Measurements from ENCODE around the gene KIF17.
"Not testable (repeated sequence)": the region's sequence is repeated elsewhere in the genome, so short reads cannot be mapped to it uniquely, and the experiment has no call there.

The KIF17 gene

DNA sequence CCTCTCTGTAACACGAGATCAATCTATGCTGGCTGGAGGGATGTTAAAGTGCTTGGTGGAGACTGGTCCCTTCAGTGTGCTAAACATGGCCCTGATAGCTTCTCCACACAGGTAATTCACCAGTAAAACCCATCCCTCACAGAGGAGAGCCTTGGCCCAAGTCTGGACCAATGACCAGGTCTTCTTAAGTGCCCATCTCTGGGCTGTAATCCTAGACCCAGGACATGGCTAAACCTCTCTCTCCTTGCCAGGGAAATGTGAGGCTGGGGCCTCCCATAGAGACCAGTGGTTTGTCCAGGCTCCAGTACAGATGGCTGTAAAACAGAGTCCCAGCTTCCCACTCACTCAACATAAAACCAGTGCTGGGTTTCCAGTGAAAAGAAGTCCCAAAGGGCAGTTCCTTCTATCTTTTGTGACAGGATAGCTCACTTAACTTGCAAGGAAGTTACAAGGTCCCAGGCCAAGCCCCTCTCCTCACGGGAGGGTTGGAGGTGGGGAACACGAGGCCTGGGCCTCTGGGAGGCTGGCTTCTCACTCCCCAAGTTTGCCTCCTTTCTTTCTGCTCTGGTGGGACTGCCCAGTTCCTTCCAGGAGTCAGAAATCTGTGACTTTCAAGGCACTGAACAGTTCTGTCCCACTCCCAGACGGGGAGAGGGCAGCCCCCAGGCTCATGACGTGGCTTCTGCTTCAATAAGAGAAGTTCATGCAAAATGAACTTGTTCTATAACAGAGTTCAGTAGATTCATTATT, 2.2 kb upstream of the KIF17 start:
- Histone ChIP-seq H3K9me3 (ENCODE audit: control insufficient read depth in 2 of 2, low read length in 2 of 2) (no peaks in the 10 kb centered on the region), H3K36me3 (ENCODE audit: control insufficient read depth in 2 of 2, insufficient read depth in 2 of 2, low read length in 2 of 2) (no peaks in the 10 kb centered on the region), H3K4me1 (ENCODE audit: control insufficient read depth, insufficient read depth, low read length) (peaks cover 11% of the 10 kb centered on the region), H3K27me3 (ENCODE audit: control insufficient read depth in 1 of 2, insufficient read depth in 2 of 2, low read length in 2 of 2) (peaks cover 10 to 14% of the 10 kb centered on the region in 2 donors), H3K4me3 (ENCODE audit: low read length in 2 of 2) (no peak overlapping the region), H3K27ac (ENCODE audit: low read length) (no peak overlapping the region), H3K9ac (ENCODE audit: low read length in 2 of 2) (no peak overlapping the region)

DNA sequence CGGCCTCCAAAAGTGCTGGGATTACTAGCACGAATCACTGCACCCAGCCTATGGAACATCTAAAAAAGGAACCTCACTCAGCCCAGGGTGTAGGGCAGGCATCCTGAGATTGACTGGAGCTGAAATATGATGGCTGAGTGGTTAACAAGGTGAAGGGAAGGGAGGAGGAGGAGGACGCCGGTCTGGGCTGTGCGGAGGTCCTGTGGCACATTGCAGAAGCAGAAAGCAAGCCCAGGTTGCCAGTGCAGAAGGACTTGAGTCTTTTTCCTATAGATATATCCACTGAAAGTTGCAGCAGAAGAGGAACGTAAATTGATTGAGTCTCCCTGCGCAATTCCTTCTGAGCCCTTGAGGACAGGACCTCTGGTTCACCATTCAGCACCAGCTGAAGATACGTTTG, 1.5 kb upstream of the KIF17 start:
- H3K4me1 ChIP-seq (ENCODE audit: control insufficient read depth, insufficient read depth, low read length), result peaks cover 11% of the 10 kb centered on the region
- no peak overlapping the region for H3K4me3 ChIP-seq (ENCODE audit: low read length in 2 of 2)
- peaks cover 10 to 14% of the 10 kb centered on the region in 2 donors for H3K27me3 ChIP-seq (ENCODE audit: control insufficient read depth in 1 of 2, insufficient read depth in 2 of 2, low read length in 2 of 2)
- H3K36me3 ChIP-seq (ENCODE audit: control insufficient read depth in 2 of 2, insufficient read depth in 2 of 2, low read length in 2 of 2), result no peaks in the 10 kb centered on the region
- H3K9ac ChIP-seq (ENCODE audit: low read length in 2 of 2), result no peak overlapping the region
- no peak overlapping the region for H3K27ac ChIP-seq (ENCODE audit: low read length)
- H3K9me3 ChIP-seq (ENCODE audit: control insufficient read depth in 2 of 2, low read length in 2 of 2), result no peaks in the 10 kb centered on the region

DNA sequence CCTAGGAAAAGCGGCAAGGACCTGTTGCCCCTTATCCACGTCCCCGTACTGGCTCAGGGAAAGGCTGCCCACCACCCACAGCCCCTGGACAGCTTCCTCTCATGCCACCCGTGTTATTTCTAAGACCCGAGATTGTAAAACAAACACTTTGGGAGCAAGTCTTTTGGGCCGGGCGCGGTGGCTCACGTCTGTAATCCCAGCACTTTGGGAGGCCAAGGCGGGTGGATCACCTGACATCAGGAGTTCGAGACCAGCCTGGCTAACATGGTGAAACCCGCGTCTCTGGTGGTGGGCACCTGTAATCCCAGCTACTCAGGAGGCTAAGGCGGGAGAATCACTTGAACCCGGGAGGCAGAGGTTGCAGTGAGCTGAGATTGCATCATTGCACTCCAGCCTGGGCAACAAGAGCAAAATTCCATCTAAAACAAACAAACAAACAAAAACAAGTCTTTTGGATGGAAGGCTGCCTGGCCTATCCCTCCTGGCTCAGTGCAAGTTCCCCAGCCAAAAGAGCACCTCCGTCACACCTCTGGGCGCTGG, 606 bp upstream of the KIF17 start:
- H3K9me3 ChIP-seq (ENCODE audit: control insufficient read depth in 2 of 2, low read length in 2 of 2); H3K9ac ChIP-seq (ENCODE audit: low read length in 2 of 2); H3K36me3 ChIP-seq (ENCODE audit: control insufficient read depth in 2 of 2, insufficient read depth in 2 of 2, low read length in 2 of 2); H3K27ac ChIP-seq (ENCODE audit: low read length): not testable (repeated sequence)
- Histone ChIP-seq H3K4me3 (ENCODE audit: low read length in 2 of 2) (peak overlapping the region in 1 of 2 donors; percentile 68), H3K27me3 (ENCODE audit: control insufficient read depth in 1 of 2, insufficient read depth in 2 of 2, low read length in 2 of 2) (peaks cover 10 to 15% of the 10 kb centered on the region in 2 donors), H3K4me1 (ENCODE audit: control insufficient read depth, insufficient read depth, low read length) (peaks cover 11% of the 10 kb centered on the region)

DNA sequence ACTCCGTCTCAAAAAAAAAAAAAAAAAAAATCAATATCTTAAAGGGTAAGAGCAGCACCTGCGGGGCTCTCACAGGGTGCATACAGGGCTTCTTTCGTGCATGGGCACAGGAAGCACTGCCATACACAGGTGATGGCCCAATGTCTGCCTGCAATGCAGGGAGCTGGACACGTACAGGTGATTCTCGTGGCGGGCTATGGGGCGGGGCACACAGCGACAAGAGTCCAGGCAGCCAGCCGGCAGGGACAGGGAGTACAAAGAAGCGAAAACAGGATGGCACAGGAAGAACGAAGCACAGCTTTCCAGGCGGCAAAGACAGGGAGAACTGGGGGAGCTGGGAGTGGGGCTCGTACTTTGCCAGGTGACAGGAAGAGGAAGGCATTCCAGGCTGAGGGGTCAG, 1.6 kb downstream of the KIF17 start:
- Histone ChIP-seq H3K27me3 (ENCODE audit: control insufficient read depth in 1 of 2, insufficient read depth in 2 of 2, low read length in 2 of 2) (peaks cover 10 to 18% of the 10 kb centered on the region in 2 donors), H3K4me3 (ENCODE audit: low read length in 2 of 2) (no peak overlapping the region), H3K9me3 (ENCODE audit: control insufficient read depth in 2 of 2, low read length in 2 of 2) (no peaks in the 10 kb centered on the region), H3K36me3 (ENCODE audit: control insufficient read depth in 2 of 2, insufficient read depth in 2 of 2, low read length in 2 of 2) (no peaks in the 10 kb centered on the region), H3K27ac (ENCODE audit: low read length) (no peak overlapping the region), H3K9ac (ENCODE audit: low read length in 2 of 2) (no peak overlapping the region), H3K4me1 (ENCODE audit: control insufficient read depth, insufficient read depth, low read length) (peaks cover 11% of the 10 kb centered on the region)

DNA sequence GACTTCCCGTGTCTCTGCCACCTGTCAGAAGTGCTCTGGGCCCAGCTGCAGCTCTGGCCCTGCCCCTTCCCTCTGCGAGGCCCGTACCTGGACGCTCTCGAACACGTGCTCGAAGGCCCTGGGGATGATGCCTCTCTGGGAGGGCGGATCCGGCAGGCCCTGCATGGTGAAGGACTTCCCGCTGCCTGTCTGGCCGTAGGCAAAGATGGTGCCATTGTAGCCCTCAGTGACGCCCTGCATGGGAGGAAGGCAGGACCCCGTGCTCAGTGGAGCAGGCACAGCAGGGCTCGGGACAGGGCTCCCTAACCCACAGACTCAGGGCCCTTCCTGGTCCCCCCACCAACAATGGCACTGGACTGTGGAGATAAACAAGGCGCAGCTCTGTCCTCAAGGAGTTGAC, 2.4 kb downstream of the KIF17 start:
- no peaks in the 10 kb centered on the region for H3K36me3 ChIP-seq (ENCODE audit: control insufficient read depth in 2 of 2, insufficient read depth in 2 of 2, low read length in 2 of 2)
- peaks cover 11% of the 10 kb centered on the region for H3K4me1 ChIP-seq (ENCODE audit: control insufficient read depth, insufficient read depth, low read length)
- no peak overlapping the region for H3K4me3 ChIP-seq (ENCODE audit: low read length in 2 of 2)
- H3K27ac ChIP-seq (ENCODE audit: low read length), result no peak overlapping the region
- H3K27me3 ChIP-seq (ENCODE audit: control insufficient read depth in 1 of 2, insufficient read depth in 2 of 2, low read length in 2 of 2), result peaks cover 10 to 18% of the 10 kb centered on the region in 2 donors
- no peaks in the 10 kb centered on the region for H3K9me3 ChIP-seq (ENCODE audit: control insufficient read depth in 2 of 2, low read length in 2 of 2)
- H3K9ac ChIP-seq (ENCODE audit: low read length in 2 of 2), result no peak overlapping the region

DNA sequence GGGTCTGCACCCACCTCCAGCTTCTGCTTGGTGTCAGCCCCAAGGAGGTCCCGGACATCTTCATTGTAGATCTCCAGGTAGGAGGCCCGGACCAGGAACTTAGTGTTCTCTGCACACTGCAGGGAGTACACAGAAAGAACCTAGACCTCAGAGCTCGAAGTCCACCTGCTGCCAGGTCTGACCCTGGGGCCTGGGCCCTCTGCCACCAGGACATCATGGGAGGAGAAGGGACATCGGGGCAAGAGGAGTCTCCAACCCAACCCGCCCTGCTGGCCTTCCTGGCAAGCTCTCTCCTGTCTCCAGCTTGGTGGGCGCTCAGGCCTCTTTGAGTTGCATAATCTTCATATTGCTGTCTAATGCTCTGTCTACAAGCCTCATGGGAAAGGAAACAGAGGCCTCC, 4.4 kb downstream of the KIF17 start:
- Histone ChIP-seq H3K4me1 (ENCODE audit: control insufficient read depth, insufficient read depth, low read length) (peaks cover 11% of the 10 kb centered on the region), H3K9ac (ENCODE audit: low read length in 2 of 2) (no peak overlapping the region), H3K9me3 (ENCODE audit: control insufficient read depth in 2 of 2, low read length in 2 of 2) (no peaks in the 10 kb centered on the region), H3K4me3 (ENCODE audit: low read length in 2 of 2) (no peak overlapping the region), H3K27me3 (ENCODE audit: control insufficient read depth in 1 of 2, insufficient read depth in 2 of 2, low read length in 2 of 2) (peaks cover 10 to 22% of the 10 kb centered on the region in 2 donors), H3K27ac (ENCODE audit: low read length) (no peak overlapping the region), H3K36me3 (ENCODE audit: control insufficient read depth in 2 of 2, insufficient read depth in 2 of 2, low read length in 2 of 2) (no peaks in the 10 kb centered on the region)

DNA sequence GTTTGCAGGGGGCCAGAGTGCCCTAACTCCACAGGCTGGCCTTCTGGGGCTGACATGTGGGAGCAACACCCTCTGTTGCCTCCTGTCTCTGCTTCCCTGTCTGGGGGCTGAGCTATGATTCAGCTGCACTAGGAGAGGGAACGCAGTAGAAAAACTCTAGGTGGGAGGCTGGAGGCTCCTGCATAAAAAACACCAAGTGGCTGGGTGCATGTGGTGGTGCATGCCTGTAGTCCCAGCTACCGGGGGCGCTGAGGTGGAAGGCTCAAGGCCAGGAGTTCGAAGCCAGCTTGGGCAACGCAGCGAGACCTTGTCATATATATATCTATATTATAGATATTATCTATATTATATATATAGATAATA, 5.6 kb downstream of the KIF17 start:
- peaks cover 2% of the 10 kb centered on the region for H3K4me1 ChIP-seq (ENCODE audit: control insufficient read depth, insufficient read depth, low read length)
- H3K9ac ChIP-seq (ENCODE audit: low read length in 2 of 2), result no peak overlapping the region
- H3K4me3 ChIP-seq (ENCODE audit: low read length in 2 of 2), result no peak overlapping the region
- no peaks in the 10 kb centered on the region for H3K9me3 ChIP-seq (ENCODE audit: control insufficient read depth in 2 of 2, low read length in 2 of 2)
- H3K27ac ChIP-seq (ENCODE audit: low read length), result no peak overlapping the region
- H3K27me3 ChIP-seq (ENCODE audit: control insufficient read depth in 1 of 2, insufficient read depth in 2 of 2, low read length in 2 of 2), result peaks cover 9 to 22% of the 10 kb centered on the region in 2 donors
- no peaks in the 10 kb centered on the region for H3K36me3 ChIP-seq (ENCODE audit: control insufficient read depth in 2 of 2, insufficient read depth in 2 of 2, low read length in 2 of 2)

DNA sequence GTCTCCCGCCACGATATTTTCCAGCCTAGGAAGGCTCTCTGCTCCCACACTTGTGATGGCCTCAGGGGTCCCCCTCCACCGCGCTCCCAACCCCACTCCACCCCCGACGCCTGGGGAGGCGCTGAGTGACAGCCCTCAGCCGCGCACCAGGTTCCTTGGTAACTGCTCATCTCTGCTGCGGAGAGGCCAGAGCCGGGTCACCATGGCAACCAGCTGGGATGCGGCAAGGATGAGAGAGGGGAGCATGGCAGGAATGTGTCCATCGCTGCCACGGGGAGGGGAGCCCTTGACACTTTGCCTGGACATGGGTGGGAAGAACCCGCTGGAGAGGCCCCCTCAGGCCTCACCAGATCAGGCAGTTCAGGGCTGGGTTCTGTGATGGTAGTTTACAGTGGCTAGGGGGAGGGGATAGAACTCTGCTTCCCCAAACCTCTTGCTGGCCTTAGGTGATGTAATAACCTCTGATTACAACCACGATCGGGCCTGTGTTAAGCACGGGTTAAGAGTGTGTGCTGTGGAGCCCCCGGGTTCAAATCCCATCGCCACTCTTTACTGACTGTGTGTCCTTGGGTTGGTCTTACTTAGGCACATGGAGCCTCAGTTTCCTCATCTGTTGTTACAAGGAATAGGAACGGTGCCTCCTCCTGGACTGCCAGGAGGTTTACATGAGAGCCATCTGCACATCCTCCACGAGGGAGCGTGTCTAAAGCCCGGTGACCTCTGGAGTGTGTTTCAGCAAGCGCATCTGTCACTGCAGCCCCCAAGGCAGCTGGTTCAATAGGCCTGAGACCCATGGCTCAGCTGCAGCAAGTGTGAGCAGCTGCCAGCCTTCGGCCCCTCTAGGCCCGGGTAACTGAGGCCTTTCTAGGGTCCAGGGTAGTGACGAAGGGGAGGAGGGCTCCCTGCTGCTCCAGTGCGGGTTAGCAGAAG, 6.3 kb downstream of the KIF17 start:
- no peaks in the 10 kb centered on the region for H3K9me3 ChIP-seq (ENCODE audit: control insufficient read depth in 2 of 2, low read length in 2 of 2)
- no peaks in the 10 kb centered on the region for H3K4me1 ChIP-seq (ENCODE audit: control insufficient read depth, insufficient read depth, low read length)
- no peak overlapping the region for H3K27ac ChIP-seq (ENCODE audit: low read length)
- H3K27me3 ChIP-seq (ENCODE audit: control insufficient read depth in 1 of 2, insufficient read depth in 2 of 2, low read length in 2 of 2), result peaks cover 4 to 19% of the 10 kb centered on the region in 2 donors
- H3K4me3 ChIP-seq (ENCODE audit: low read length in 2 of 2), result no peak overlapping the region
- no peaks in the 10 kb centered on the region for H3K36me3 ChIP-seq (ENCODE audit: control insufficient read depth in 2 of 2, insufficient read depth in 2 of 2, low read length in 2 of 2)
- no peak overlapping the region for H3K9ac ChIP-seq (ENCODE audit: low read length in 2 of 2)

DNA sequence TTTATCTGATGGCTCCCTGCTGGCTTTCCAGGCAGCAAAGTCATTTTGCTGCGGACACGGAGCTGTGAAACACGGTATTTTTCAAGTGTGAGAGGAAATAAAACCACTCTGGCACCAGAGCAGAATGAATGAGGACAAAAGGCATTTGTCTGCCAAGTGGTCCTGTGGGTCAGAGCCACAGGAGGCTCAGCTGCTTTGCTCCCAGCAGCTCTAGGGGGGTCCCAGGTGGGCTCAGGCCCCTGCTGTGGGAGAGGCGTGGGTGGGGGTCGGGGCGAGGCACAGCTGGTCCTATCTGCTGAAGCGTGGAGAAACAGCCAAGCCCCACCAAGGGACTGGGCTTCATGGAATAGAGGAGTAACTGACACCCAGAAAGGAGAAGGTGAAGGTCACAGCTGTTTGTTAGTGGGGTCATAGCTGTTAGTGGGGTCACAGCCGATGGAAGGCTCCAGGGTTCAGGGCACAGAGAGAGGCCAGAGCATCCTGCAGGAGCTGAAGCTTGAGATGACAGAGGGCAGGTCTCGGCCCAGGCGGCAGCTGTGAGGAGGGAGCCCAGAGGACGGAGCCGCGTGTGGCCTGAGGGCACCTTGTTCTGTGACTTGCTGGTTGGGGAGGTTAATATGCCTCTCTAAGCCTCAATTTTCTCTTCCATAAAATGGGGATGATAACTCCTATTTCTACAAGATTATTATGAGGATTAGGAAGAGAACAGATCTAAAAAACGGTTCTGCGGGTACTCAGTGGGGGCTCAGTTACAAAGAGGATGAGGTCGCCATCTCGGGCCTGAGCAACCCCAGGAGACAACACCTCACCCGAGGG, 7.1 kb downstream of the KIF17 start:
- H3K36me3 ChIP-seq (ENCODE audit: control insufficient read depth in 2 of 2, insufficient read depth in 2 of 2, low read length in 2 of 2), result no peaks in the 10 kb centered on the region
- no peaks in the 10 kb centered on the region for H3K4me1 ChIP-seq (ENCODE audit: control insufficient read depth, insufficient read depth, low read length)
- H3K9me3 ChIP-seq (ENCODE audit: control insufficient read depth in 2 of 2, low read length in 2 of 2), result no peaks in the 10 kb centered on the region
- no peak overlapping the region for H3K27ac ChIP-seq (ENCODE audit: low read length)
- H3K4me3 ChIP-seq (ENCODE audit: low read length in 2 of 2), result no peak overlapping the region
- peaks cover 1 to 13% of the 10 kb centered on the region in 2 donors for H3K27me3 ChIP-seq (ENCODE audit: control insufficient read depth in 1 of 2, insufficient read depth in 2 of 2, low read length in 2 of 2)
- no peak overlapping the region for H3K9ac ChIP-seq (ENCODE audit: low read length in 2 of 2)

DNA sequence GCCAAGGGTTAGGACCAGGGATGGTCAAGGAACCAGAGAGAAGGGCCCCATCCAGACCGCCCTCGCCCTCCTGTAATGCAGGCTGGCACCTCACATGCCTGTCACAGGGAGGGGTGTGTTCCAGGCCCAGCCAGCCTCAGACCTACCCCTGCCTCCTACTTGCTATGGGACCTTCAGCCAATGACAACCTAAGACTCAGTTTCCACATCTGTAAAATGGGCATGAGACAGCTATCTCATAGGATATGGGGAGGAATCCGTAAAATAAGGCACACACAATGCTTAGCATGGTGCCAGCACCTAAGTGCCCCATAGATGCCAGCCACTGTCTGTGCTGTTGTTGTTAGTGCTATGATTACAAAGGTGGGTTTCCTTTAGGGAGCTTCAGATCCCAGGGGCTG, 7.9 kb downstream of the KIF17 start:
- Histone ChIP-seq H3K27ac (ENCODE audit: low read length) (no peak overlapping the region), H3K4me3 (ENCODE audit: low read length in 2 of 2) (no peak overlapping the region), H3K4me1 (ENCODE audit: control insufficient read depth, insufficient read depth, low read length) (no peaks in the 10 kb centered on the region), H3K36me3 (ENCODE audit: control insufficient read depth in 2 of 2, insufficient read depth in 2 of 2, low read length in 2 of 2) (no peaks in the 10 kb centered on the region), H3K9me3 (ENCODE audit: control insufficient read depth in 2 of 2, low read length in 2 of 2) (no peaks in the 10 kb centered on the region), H3K27me3 (ENCODE audit: control insufficient read depth in 1 of 2, insufficient read depth in 2 of 2, low read length in 2 of 2) (peaks cover 0 to 8% of the 10 kb centered on the region in 2 donors), H3K9ac (ENCODE audit: low read length in 2 of 2) (no peak overlapping the region)
